Keratinocyte (primary cell): ENCODE data around the gene CGGBP1. TPM values are rescaled to one million over a fixed set of nuclear protein-coding genes. Genes with fewer than 3 reads are reported as not detected.

Source experiments
- DNase-seq: peaks from one replicate; pipeline ENCODE4 v3.0.0-alpha.2; 2011; ENCODE audit warnings: low read depth, missing footprints, low spot score
- FAIRE-seq: peaks from 2 replicates; lab custom pipeline; 2011; peaks lifted over from hg19 to GRCh38; lab: Jason Lieb, UNC
- H2AFZ ChIP-seq: 2 replicates; pipeline ENCODE4 v1.6.0; 2012; ENCODE audit warnings: low read length, control low read depth, inconsistent platforms; ENCODE audit not compliant: control insufficient read depth
- H3K27ac ChIP-seq: 2 replicates; pipeline ENCODE4 v1.5.1; 2011; ENCODE audit warnings: low read length; ENCODE audit not compliant: control insufficient read depth, insufficient read depth
- H3K27me3 ChIP-seq: 3 replicates; pipeline ENCODE4 v1.6.0; 2011; ENCODE audit warnings: low read length; ENCODE audit not compliant: control insufficient read depth, insufficient read depth; ENCODE audit errors: extremely low read depth
- H3K36me3 ChIP-seq, 2 experiments: 2 replicates in 1 of 2; 3 replicates in 1 of 2; pipeline ENCODE4 v1.5.1; 2011; ENCODE audit warnings: low read length in 2 of 2, mild to moderate bottlenecking in 1 of 2; ENCODE audit not compliant: control insufficient read depth in 2 of 2, insufficient read depth in 2 of 2; ENCODE audit errors: extremely low read depth in 1 of 2
- H3K4me1 ChIP-seq: 3 replicates; pipeline ENCODE4 v1.5.1; 2011; ENCODE audit warnings: low read length; ENCODE audit not compliant: control insufficient read depth, insufficient read depth; ENCODE audit errors: extremely low read depth
- H3K4me2 ChIP-seq: 3 replicates; pipeline ENCODE4 v1.6.0; 2011; ENCODE audit warnings: low read depth, low read length; ENCODE audit not compliant: control insufficient read depth, insufficient read depth; ENCODE audit errors: extremely low read depth
- H3K4me3 ChIP-seq, 3 experiments: fragments of 200-600 bp in 1 of 3; sonication (generic) in 1 of 3; 2 replicates in 2 of 3; 3 replicates in 1 of 3; pipeline ENCODE4 v1.5.1; 2011 to 2016; ENCODE audit warnings: low read length in 3 of 3, mild to moderate bottlenecking in 3 of 3, control low read depth in 2 of 3, inconsistent platforms in 1 of 3, low read depth in 1 of 3, mixed read lengths in 1 of 3, mixed run types in 1 of 3, moderate library complexity in 1 of 3; ENCODE audit not compliant: control insufficient read depth in 2 of 3, insufficient read depth in 2 of 3; ENCODE audit errors: extremely low read depth in 1 of 3
- H3K79me2 ChIP-seq: 2 replicates; pipeline ENCODE4 v1.6.0; 2012; ENCODE audit warnings: low read length; ENCODE audit not compliant: control insufficient read depth, insufficient read depth
- H3K9ac ChIP-seq: 3 replicates; pipeline ENCODE4 v1.6.0; 2011; ENCODE audit warnings: low read length; ENCODE audit not compliant: control insufficient read depth, insufficient read depth; ENCODE audit errors: extremely low read depth
- H3K9me1 ChIP-seq: 3 replicates; pipeline ENCODE4 v1.6.0; 2011; ENCODE audit warnings: low read length; ENCODE audit not compliant: control insufficient read depth, insufficient read depth; ENCODE audit errors: extremely low read depth
- H3K9me3 ChIP-seq: 2 replicates; pipeline ENCODE4 v1.5.1; 2012; ENCODE audit warnings: low read depth, low read length; ENCODE audit not compliant: control insufficient read depth
- H4K20me1 ChIP-seq: 3 replicates; pipeline ENCODE4 v1.6.0; 2011; ENCODE audit warnings: low read length; ENCODE audit not compliant: control insufficient read depth, insufficient read depth; ENCODE audit errors: extremely low read depth
- CTCF ChIP-seq, 3 experiments: IDR thresholded peaks in 1 of 3; conservative IDR thresholded peaks in 1 of 3; optimal IDR thresholded peaks in 1 of 3; 2 replicates in 2 of 3; 3 replicates in 1 of 3; pipeline versions ENCODE3 to v1.5.1; 2011; ENCODE audit warnings: low read length in 3 of 3, mild to moderate bottlenecking in 3 of 3, moderate library complexity in 2 of 3, control low read depth in 1 of 3, inconsistent platforms in 1 of 3; ENCODE audit not compliant: insufficient read depth in 2 of 3; ENCODE audit errors: extremely low read depth in 1 of 3
- EZH2 ChIP-seq: IDR thresholded peaks from one replicate; pipeline ENCODE4 v1.6.1; 2012; ENCODE audit warnings: inconsistent platforms, mild to moderate bottlenecking, low read length, moderate library complexity
- dilution Hi-C: fragments of 300-500 bp; cut with MboI; formaldehyde crosslinking; loops from one replicate; pipeline ENCODE4 v1.7.0; 2020; ENCODE audit warnings: low sequenced_read_pairs; ENCODE audit not compliant: extremely low pct_ligation_motif_present
- polyA plus RNA-seq, 5 experiments: library from polyadenylated mRNA; depleted of rRNA in 3 of 5; stranded (reverse) in 3 of 5; stranded (forward) in 1 of 5; unstranded in 1 of 5; fragments of >200 nt; gene quantifications; 1 replicate in 1 of 5; 2 replicates in 3 of 5; 3 replicates in 1 of 5; pipeline versions ENCODE4 v1.2.1 to v1.2.3, GENCODE V29; 2011 to 2012; ENCODE audit warnings: missing spikeins in 2 of 5, low read depth in 1 of 5, low replicate concordance in 1 of 5

The CGGBP1 gene
- polyA plus RNA-seq, 1 donor (not counting 4 experiments of a cell fraction or from before 2014, with no cell fraction given) = 43.3 TPM

DNA sequence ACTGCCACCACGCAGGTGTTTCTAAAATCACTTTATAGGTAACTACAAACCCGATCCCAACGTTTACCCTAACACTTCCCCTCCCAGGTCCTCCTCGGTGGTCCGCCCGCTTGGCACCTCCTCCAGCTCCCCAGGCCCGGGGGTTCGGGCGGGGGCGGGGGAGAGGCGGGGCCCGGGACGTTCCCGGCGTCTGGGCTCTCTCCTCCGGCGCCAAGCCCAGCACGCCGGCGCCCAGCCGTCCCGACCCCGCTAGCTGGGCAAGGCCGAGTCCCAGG is 562 bp downstream of the CGGBP1 start:
- no peak for TF ChIP-seq EZH2
- no peak for TF ChIP-seq CTCF (optimal IDR thresholded peaks at IDR 0.05 in 1 of 3, IDR thresholded peaks at IDR 0.05 in 1 of 3, conservative IDR thresholded peaks at IDR 0.05 in 1 of 3; ENCODE audit: extremely low read depth in 1 of 3, insufficient read depth in 2 of 3, low read length in 3 of 3)
- Histone ChIP-seq H3K79me2 (peaks cover 68% of the 10 kb centered on the region), H4K20me1 (peaks cover 6% of the 10 kb centered on the region), H3K4me1 (peaks cover 25% of the 10 kb centered on the region), H3K4me3 (peak overlapping the region; percentile 79 to 94 (median 81)), H3K27me3 (no peaks in the 10 kb centered on the region), H3K9ac (peak overlapping the region; percentile 92), H3K4me2 (peak overlapping the region; percentile 85), H3K36me3 (peaks cover 4 to 6% of the 10 kb centered on the region in 2 experiments), H3K27ac (peak overlapping the region; percentile 80), H3K9me3 (no peaks in the 10 kb centered on the region), H3K9me1 (no peaks in the 10 kb centered on the region), H2AFZ (peak overlapping the region; percentile 85)
- dilution Hi-C loops = no loop called here
- FAIRE-seq = no peak
- DNase-seq = no peak

- peak; percentile 23 for FAIRE-seq
- dilution Hi-C loops = no loop called here
Measured at GRCh38 chr3:88057630-88058305, 1.0 kb downstream of the CGGBP1 start.

More at GRCh38 chr3:88057630-88058305, 1.0 kb downstream of the CGGBP1 start:
- Histone ChIP-seq H3K9ac (peak overlapping the region; percentile 92), H3K9me1 (no peaks in the 10 kb centered on the region), H3K79me2 (peaks cover 63% of the 10 kb centered on the region), H4K20me1 (peaks cover 6% of the 10 kb centered on the region), H3K27me3 (no peaks in the 10 kb centered on the region), H3K4me1 (peaks cover 25% of the 10 kb centered on the region), H3K36me3 (peaks cover 4 to 6% of the 10 kb centered on the region in 2 experiments), H2AFZ (peak overlapping the region; percentile 85), H3K4me2 (peak overlapping the region; percentile 85), H3K27ac (peak overlapping the region; percentile 80), H3K4me3 (peak overlapping the region; percentile 79 to 94 (median 81)), H3K9me3 (no peaks in the 10 kb centered on the region)
- TF ChIP-seq CTCF (optimal IDR thresholded peaks at IDR 0.05 in 1 of 3, IDR thresholded peaks at IDR 0.05 in 1 of 3, conservative IDR thresholded peaks at IDR 0.05 in 1 of 3; ENCODE audit: extremely low read depth in 1 of 3, insufficient read depth in 2 of 3, low read length in 3 of 3) (no peak), EZH2 (no peak)
- DNase-seq = no peak
